HG03521 (cell line): ENCODE data around the gene SEMA4D.
"Not testable (repeated sequence)": the region's sequence is repeated elsewhere in the genome, so short reads cannot be mapped to it uniquely, and the experiment has no call there.

ENCODE experiments used
- ATAC-seq: cut with Tn5 transposase; IDR thresholded peaks from one replicate; pipeline ENCODE4 v1.9.1; 2021; ENCODE audit warnings: mild to moderate bottlenecking, moderate library complexity; ENCODE audit not compliant: unreplicated experiment

Gene SEMA4D

DNA sequence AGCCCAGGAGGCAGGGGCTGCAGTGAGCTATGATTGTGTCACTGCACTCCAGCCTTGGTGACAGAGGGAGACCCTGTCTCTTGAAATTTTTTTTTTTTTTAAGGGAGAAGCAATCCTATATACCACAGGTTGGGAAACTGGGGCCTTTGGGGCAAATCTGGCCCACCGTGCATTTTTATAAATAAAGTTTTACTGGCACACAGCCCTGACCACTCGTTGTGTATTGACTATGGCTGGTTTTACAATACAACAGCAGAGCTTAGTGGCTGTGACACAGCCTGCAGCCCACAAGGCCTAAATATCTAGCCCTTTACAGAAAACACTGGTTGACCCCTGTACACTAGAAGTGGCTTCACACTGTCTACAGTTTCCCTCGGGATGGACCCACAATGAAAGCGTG lies 121.6 kb downstream of the SEMA4D start:
- ATAC-seq = no peak

DNA sequence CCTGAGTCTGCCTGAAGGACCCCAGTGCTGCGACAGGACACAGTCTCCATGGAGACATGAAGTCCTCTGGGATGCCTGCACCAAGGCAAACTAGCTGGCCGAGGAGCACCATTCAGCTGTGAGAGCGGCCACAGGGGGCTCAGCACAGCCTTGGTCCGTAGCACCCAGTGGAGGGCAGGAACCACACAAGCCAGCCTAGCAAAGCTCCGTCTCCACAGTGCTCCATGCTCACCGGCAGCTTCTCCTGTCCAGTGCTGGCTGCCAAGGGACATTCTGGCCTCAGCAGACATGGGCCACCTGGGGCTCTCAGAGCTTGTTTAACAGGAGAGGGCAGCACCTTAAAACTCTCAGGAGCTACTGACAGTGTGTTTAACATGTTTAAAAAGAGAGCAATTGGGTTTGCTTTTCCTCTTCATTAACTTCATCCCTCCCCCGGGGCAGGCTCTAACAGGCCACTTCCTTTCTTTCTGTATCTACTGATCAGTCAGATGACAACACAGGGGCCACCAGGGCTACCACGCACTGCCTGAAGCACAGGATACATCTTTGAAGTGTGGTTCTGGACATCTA lies 122.6 kb downstream of the SEMA4D start:
- no peak for ATAC-seq

DNA sequence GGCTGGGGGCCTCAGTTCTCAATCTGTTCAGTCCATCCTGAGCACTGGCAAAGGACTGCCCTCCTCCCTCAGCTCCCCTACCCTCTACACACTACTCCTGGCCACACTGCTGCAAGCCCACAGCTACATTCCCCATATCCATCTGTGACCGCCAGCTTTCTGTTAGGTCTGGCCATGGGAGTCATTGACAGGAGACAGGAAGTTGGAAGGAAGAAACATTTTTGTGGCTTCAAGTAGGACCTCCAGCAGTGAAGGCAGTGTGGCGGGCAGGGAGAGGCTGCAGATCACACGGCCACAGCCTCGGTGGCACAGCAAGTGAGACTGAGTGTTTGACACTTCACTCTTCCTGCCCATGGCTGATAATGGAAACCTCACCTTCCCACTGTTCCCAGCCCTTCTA lies 123.7 kb downstream of the SEMA4D start:
- ATAC-seq = no peak

DNA sequence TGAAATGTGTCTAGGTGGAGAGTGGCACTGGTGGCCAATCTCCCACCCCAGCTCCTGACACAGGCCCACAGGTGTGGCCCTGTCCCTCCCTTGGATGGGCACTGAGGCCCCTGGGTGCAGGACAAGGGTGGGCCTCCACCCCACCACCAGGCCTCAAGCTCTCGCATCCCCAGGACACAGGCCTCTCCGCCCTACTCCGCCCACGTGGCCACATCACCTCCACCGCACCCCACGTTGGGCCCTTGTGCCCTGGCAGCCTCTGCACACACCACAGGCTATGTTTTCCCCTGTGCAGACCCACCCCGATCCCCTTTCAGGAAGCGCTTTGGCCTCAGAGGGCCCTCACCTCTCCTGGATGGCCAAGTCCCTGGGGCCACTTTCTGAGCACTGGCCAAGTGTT lies 124.9 kb downstream of the SEMA4D start:
- ATAC-seq = no peak

DNA sequence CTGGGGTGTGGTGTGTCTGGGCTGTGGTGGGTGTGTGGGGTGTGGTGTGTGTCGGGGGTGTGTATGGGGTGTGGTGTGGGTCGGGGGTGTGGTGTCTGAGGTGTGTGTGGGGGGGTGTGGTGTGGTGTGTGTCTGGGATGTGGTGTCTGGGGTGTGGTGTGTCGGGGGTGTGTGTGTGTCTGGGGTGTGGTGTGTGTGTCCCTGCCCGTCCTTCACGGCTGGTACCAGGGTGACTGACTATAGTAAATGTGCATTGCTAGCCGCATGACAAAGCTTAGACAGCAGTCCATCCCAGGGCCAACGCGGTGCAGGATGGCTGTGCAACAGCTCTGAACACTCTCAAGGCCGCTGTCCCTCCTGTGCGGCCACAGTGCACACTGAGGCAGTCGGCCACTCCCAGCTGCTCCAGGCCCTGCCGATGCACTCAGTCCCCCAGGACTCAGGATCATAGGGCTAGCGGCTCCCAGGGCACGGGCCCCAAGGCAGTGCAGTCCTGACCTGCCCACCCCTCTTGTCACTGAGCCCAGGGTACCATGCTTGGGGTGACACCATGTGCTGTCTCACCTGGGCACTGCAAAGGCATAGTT lies 125.6 kb downstream of the SEMA4D start:
- ATAC-seq = no peak

DNA sequence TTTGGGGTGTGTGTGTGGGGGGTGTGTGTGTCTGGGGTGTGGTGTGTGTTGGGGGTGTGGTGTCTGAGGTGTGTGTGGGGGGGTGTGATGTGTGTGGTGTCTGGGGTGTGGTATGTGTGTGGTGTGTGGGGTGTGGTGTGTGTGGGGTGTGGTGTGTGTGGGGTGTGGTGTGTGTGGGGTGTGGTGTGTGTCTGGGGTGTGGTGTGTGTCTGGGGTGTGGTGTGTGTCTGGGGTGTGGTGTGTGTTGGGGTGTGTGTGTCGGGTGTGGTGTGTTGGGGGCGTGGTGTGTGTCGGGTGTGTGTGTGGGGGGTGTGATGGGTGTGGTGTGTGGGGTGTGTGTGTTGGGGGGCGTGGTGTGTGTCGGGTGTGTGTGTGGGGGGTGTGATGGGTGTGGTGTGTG lies 126.1 kb downstream of the SEMA4D start:
- not testable (repeated sequence) for ATAC-seq

DNA sequence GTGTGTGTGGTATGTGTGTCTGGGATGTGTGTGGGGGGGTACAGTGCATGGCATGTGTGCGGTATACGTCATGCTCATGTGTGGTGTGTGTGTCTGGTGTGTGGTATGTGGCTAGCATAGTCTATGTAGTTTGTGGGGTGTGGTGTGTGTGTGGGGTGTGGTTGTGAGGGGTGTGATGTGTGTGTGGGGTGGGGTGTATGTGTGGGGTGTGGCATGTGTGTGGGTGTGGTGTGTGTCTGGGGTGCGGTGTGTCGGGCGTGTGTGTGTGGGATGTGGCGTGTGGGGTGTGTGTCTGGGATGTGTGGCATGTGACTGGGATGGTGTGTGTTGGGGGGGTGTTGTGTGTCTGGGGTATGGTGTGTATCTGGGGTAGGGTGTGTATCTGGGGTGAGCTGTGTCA lies 127.3 kb downstream of the SEMA4D start:
- no peak for ATAC-seq

DNA sequence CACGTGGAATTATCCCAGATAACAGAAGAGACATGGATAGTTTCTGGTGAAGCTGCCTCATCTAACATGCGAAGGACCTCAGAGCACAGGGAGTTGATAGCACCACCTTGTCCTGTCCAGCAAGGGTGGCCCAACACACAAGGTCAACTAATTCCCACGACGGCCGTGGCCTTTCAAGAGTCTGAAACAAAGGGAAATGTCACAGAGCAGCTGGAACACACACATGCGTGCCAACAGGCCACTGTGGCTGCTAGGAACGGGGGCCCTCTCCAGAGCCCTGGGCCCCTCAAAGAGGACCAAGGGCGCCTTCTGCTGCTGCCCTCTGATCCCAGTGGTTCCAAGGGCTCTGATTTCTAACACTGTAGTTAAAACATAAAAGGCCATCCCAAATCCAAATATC lies 128.9 kb downstream of the SEMA4D start:
- no peak for ATAC-seq

DNA sequence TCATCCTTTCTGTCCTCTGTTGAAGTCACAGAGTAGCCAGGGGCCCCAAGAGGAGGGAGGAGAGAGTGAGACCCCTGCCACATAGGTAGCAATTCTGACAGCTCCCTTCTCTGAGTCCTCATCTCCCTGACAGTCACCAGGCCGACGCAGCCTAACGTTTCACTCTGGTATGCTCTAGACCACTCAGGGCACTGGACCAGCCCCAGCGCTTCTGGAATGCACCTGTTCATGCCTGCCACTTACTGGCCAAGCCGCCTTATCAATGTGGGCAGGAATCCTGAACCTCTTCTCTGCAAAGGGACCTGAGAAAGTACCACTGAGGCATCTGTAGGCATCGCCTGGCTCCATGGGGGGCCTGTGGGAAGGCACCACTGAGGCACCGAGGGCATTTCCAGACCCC lies 129.4 kb downstream of the SEMA4D start:
- no peak for ATAC-seq

DNA sequence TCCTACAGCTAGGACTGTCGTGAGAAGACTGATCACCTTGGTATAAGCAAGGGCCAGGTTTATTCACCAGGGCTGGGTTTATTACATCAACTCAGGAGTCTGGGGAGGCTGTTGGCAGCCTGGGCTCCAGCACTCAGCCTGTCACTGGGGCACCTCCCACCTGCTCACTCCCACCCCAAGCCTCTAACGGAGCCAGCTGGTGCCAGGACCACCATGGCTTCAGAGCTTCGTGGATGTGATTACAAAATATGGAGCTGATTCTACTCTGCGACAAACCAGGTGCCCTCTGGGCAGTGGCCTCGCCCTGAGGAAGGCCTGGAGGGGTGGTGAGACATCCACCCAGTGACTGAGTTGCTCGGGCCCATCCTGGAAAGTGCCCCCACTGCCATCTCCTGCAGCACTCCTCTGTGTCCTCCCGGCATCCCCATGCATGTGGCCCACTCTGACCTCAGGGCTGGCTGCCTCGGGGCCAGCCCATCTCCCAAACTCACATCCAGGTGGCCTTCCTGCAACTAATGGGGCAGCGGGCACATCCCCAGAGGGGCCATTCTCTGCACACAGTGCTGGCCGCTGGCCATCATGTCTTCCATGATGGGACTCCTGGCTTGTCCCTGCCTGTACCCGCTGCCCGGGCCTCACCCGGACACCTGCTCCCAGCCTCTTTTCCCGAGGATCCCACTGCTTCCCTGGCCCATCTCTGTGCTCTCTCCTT lies 130.0 kb downstream of the SEMA4D start:
- no peak for ATAC-seq

DNA sequence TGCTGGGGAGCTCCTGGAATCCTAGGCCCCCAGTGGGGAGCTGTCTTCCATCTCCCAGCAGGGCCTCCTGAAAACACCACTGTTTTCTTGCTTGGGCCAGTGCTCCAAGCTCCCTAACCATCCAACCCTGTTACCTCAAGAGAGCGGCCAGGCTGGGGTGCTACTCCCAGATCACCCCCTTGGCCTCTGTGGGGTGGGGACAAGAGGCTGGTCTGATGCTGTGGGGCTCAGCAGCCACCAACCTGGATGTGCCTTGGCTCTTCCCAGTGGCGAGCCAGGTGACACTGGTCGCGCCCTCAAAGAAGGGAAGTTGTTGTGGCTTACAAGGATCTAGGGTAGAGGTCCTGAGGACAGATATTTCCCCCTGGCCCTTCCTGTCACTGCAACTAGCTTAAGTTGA lies 130.6 kb downstream of the SEMA4D start:
- ATAC-seq = no peak

DNA sequence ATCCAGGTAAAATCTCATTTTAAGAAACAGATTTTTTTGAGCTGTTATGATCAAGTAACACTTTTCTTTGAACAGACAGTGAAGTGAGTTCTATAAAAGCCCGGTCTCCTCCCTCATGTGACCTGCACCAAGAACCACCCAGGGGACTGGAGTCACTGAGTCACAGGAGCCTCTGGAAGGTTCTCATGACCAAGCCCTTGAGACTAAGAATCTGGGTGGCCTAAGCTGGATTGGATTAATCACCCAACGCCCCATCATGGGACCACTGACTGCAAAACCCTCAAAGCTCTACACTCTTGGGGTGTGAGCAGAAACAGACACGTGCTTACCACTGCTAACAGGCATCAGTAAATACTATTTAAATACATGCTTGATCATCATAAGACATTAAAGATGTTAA lies 131.2 kb downstream of the SEMA4D start:
- ATAC-seq = no peak

DNA sequence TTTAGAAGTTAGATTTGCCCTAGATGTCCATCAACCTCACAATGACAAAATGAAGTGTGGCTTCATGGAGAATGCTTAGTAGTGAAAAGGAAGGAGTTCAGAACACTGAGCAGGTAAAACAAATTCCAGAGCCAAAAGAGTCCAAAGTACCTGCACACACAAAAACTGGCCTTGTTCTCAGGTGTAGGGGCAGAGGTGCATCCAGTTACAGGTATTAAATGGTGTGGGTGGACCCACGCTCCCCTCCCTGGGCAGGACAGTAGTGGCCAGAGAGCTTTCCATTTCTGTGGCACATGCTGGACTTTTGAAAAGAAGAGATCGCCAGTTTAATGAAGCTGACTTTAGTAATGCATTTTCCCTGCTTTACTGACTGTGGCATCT lies 132.4 kb downstream of the SEMA4D start:
- ATAC-seq = no peak

DNA sequence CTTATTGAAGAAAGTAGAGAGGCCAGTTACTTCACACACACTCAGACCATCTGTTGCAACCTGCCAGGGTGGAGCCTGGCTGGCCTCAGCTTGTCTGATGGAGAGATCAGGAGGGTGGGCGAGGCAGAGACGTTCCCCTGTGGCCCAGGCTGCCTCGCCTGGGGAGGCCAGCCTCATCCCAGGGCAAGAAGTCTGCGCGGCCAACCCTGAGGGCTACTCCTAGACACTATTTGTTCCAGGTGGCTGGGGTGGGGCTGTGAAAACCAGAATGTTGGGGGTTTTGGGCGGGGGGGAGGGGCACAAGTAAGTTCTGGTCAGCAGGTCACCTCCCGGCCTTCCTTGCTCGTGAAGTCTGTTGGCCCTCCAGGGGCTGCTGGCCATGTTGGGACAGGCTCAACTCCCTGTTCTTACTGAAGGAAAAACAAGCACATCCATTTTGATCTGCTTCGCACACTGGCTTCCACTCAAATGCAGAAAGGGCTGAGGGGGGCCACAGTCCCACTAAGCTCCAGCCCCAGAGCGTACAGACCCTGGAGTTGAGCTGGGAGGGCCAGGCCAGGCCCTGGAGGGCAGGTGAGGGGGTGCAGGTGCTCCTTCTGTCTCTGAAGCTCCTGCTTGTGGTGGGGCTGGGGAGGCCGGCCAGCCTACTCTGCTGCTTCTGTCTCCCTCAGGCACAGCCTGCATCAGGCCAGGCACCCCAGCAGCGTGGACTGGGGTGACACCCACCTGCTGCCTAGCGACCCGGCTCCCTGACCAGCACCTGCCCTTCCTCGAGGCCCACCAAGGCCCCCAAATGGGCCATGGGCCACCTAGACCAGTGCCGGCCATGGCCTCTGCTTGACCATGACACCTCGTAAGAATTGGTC lies 133.0 kb downstream of the SEMA4D start:
- ATAC-seq = no peak

DNA sequence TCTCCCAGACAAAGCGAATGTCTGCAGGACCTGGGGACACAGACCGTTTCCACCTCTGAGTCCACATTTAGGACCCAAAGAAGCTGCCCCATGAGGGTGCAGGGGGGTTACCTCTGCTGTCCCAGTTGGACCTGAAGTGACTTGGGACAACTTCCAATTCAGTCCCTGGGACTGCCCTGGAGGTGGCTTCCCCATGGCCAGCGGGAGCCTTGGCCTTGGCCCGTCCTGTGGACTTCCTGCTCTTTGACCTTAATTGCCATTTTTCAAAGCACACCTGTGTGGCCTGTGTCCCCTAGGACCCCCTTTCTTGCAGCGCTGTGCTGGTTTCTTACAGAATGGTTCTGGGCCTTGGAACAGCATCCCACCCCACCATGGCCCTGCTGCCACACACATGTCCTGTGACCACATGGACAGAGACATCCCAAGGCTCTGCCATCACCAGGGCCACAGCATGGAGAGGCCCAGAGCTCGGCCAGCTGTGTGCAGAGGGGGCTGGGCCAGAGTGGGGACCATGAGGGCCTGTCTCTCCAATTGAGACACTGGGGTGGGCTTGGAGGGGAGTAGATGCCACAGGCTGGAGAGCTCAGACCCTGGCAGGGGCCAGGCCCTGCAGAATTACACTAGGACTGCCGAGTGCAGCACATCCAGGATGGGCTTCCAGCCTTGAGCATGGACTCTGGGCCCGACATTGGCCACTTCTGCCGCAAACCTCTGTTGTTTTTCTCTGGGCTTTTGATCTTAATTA lies 133.8 kb downstream of the SEMA4D start:
- ATAC-seq = no peak

DNA sequence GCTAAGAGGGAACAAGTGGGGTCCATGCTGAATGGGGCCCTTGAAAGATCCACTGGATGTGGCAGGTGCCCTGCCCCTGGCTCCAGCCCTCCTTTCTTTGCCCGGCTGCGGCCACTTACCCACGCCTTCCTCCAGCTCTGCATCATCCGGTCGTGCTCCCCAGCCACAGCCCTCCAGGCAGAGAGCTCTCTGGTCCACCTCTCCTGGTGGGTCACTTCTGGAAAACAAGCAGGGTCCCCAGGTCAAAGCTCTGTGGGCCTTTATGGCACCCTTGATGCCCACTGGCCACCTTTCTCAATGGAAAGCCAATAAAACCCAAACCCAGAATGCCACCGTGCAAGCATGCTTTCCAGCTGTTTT lies 134.6 kb downstream of the SEMA4D start:
- no peak for ATAC-seq

DNA sequence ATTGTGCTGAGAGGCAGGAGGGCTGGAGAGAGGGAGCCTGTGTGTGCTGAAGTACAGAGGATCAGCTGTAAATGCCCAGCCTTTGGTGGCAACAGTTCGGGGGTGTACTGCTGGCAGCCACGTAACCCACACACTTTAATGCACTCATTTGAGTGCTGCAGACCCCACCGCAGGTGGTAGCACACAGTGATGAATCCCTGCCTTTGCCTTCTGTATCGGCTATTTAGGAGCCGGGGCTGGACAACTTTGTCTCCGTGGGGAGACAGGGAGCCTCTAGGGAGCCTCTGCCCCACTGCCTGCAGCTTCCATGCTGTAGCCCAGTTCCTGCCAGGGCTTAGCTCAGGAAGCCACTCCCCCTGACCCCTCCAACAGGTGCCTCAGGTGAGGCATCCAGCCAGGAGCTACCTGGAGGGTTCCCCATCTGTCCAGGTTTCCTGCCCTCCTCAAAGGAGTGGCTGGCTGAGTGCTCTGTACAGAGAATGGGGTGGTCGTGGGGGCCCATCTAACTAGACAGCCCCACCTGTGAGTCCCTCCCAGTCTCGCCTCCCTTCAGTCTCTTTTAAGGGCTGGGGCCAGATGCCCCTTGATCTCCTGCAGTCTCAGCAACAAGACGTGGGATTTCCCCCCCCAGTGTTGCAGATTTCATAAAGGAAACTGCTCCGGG lies 135.1 kb downstream of the SEMA4D start:
- ATAC-seq = no peak

DNA sequence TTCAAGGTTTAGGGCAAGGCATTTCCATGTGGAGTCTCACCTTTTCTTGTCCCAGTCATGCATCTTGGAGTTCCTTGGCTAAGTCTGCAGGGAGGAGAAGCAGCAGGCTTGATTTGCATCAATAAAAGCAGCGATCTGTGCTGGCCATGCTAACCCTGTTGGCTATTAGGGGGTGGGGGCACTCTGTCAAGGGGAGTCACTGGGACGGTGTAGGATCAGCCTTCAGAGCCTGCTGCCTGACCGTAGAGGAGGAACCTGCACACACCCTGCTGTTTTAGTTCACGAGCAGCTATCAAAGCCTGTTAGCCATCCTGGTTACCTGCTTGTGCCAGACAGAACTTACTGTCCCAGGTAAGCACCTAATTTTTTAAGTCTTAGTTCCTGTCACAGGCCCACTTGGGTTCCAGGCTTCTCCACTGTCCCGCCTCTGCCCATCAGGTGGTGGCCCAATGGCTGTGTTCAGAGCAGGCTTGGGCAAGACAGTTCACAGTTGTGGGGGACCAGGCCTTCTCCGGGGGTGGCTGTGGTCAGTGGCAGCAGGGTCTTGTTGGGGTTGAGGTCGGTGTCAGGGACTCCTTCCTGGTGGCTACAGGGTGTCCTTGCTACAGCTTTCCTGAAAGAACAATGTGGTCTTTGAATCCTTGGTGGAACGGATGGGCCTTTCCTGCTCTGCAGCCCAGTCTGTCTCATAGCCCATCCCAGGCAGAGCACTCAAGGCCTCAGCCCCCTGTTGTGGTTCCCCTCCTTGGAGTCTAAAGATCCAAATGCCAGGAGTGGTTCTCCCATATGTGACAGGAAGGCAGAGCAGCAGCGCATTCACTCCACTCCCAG lies 135.9 kb downstream of the SEMA4D start:
- no peak for ATAC-seq

DNA sequence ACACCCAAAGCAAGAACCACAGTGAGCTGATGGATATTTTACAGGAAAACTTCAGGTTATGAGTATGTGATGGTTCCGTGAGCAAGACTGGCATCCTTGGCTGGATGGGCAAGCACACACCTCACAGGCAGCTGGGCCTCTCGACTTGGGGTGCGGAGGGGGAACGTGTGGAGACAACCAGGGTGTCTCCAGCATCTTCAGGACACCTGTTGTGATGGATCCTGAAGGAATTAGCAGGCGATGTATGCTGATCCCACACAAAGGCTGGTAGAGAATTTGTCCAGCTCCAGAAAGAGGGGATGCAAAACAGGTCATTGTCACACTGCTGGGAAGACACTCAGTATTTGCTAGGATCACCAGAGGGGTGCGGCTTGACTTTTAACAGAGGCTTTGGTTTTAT lies 136.9 kb downstream of the SEMA4D start:
- no peak for ATAC-seq

DNA sequence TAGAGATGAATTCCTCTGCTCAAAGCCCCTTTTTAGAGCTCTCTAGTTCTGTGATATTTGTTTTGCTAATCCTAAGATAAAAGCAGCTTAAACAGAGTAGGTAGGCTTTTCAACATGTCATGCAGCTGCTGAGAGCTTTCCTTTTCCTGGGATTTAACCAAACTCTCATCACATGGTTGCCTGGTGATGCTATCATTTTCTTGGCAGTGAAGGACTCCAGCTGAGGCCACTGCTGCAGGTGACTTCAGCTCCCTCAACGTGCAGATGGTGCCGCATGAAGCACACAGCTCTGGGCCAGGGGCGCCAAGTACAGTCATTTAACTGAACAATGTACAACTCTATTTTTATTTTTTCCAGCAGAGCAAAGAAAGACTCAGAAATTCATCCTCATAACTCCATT lies 137.4 kb downstream of the SEMA4D start:
- no peak for ATAC-seq
